ENCODE measurements around the gene FANCG.
A peak's percentile ranks its signal among the peaks of the same experiment; 100 is the strongest.

Gene FANCG

DNA sequence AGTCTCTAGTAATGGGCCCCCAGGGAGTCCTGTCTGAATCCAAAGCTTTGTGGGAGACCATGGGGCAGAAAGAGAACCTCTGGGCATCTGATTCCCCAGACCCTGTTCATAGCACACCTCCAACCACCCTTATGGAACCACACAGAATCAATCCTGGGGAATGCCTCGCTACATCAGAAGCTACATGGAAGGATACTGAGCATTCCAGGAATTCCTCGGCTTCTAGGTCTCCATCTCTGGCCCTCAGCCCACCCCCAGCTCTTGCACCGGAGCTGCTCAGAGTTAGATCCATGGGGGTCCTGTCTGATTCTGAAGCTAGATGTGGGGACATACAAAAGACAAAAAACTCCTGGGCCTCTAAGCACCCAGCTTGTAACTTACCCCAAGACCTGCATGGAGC, 35.7 kb downstream of the FANCG start:
- Histone ChIP-seq H3K4me1 (ENCODE audit: control insufficient read depth, insufficient read depth, low read length) (no peaks in the 10 kb centered on the region), H3K9me3 (ENCODE audit: control insufficient read depth, insufficient read depth, low read depth, low read length) (no peaks in the 10 kb centered on the region), H3K4me3 (ENCODE audit: low read depth, low read length) (no peak overlapping the region), H3K36me3 (ENCODE audit: control insufficient read depth in 2 of 2, insufficient read depth in 1 of 2, low read length in 2 of 2) (peaks cover 0 to 14% of the 10 kb centered on the region in 2 experiments; a peak in 2 of 3 replicates), H3K27ac (ENCODE audit: extremely low read depth, low read depth, low read length) (no peak overlapping the region)
- CTCF ChIA-PET, result interaction anchor here (0.6 to 1.7 kb wide), 7 partner anchors 7 to 715 kb away, joined by 3 to 8 read pairs (median 3); no protein-coding TSS in a partner anchor
- POLR2A ChIA-PET, result interaction anchor here (0.5 to 1.0 kb wide), 2 partner anchors 9 to 28 kb away, joined by 3 to 4 read pairs; partner anchors contain the start of gene VCP
- TF ChIP-seq PRDM1 (tag by site-specific recombination; IDR thresholded peaks at IDR 0.05) (no peak), GLIS1 (tag by site-specific recombination; IDR thresholded peaks at IDR 0.05) (peak; percentile 27; the same call in 1 of the 2 replicates), ZNF747 (tag by site-specific recombination; IDR thresholded peaks at IDR 0.05) (no peak), RBAK (tag by site-specific recombination; IDR thresholded peaks at IDR 0.05) (no peak), ZNF830 (tag by site-specific recombination; IDR thresholded peaks at IDR 0.05; ENCODE audit: low read depth) (no peak)

DNA sequence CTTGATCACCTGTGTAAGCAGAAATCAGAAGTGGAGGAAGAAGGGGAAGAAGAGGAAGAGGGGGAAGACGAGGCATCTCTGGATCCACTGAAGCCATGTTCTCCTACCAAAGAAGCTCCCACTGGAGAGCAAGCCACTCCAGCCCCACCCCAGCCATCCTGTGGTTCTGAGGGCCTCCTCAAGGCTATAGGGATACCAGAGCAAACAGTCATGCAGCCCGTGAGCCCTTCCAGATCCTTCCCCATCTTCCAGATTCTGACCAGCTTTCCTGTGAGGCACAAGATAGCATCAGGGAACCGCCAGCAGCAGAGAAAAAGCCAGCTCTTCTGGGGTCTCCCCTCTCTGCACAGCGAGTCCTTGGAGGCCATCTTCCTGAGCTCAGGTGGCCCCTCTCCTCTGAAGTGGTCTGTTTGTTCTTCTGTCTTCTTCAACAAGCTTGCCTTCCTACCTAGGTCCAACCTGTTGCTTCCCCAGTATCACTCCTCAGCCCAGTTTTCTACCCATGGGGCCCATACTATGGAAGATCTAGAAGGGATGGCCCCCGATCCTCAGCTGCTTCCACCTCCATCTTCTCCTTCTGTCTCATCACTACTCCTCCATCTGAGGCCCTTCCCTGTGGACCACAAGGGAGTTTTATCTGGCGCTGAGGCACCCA, 36.7 kb downstream of the FANCG start:
- H3K4me3 ChIP-seq (ENCODE audit: low read depth, low read length), result no peak overlapping the region
- peaks cover 0 to 9% of the 10 kb centered on the region in 2 experiments; a peak in 1 of 3 replicates for H3K36me3 ChIP-seq (ENCODE audit: control insufficient read depth in 2 of 2, insufficient read depth in 1 of 2, low read length in 2 of 2)
- no peaks in the 10 kb centered on the region for H3K9me3 ChIP-seq (ENCODE audit: control insufficient read depth, insufficient read depth, low read depth, low read length)
- no peak overlapping the region for H3K27ac ChIP-seq (ENCODE audit: extremely low read depth, low read depth, low read length)
- CTCF ChIA-PET, result interaction anchor here (0.5 to 1.4 kb wide), 4 partner anchors 8 to 176 kb away, joined by 3 to 4 read pairs (median 3); no protein-coding TSS in a partner anchor
- POLR2A ChIA-PET, result no interaction called here
- H3K4me1 ChIP-seq (ENCODE audit: control insufficient read depth, insufficient read depth, low read length), result no peaks in the 10 kb centered on the region
- no peak for TF ChIP-seq ZNF335 (tag by site-specific recombination; conservative IDR thresholded peaks at IDR 0.05)
- TF ChIP-seq SCRT2 (tag by site-specific recombination; IDR thresholded peaks at IDR 0.05), result peak; percentile 78
- no peak for TF ChIP-seq OSR2 (tag by site-specific recombination; IDR thresholded peaks at IDR 0.05)
- no peak for TF ChIP-seq ZNF138 (tag by site-specific recombination; IDR thresholded peaks at IDR 0.05; ENCODE audit: borderline replicate concordance)
- no peak for TF ChIP-seq ZNF529 (tag by site-specific recombination; IDR thresholded peaks at IDR 0.05; ENCODE audit: insufficient replicate concordance)
- peak; percentile 21; the same call in 1 of the 2 replicates for TF ChIP-seq GLIS1 (tag by site-specific recombination; IDR thresholded peaks at IDR 0.05)
- peak; percentile 67; the same call in 1 of the 2 replicates for TF ChIP-seq SCRT1 (tag by site-specific recombination; IDR thresholded peaks at IDR 0.05; ENCODE audit: borderline replicate concordance)
- TF ChIP-seq ZNF426 (tag by site-specific recombination; IDR thresholded peaks at IDR 0.05), result no peak
- TF ChIP-seq ZNF624 (tag by site-specific recombination; IDR thresholded peaks at IDR 0.05), result no peak
- no peak for TF ChIP-seq ZNF404 (tag by site-specific recombination; IDR thresholded peaks at IDR 0.05)
- TF ChIP-seq ZNF23 (tag by site-specific recombination; IDR thresholded peaks at IDR 0.05; ENCODE audit: borderline replicate concordance), result no peak
- no peak for TF ChIP-seq ZNF10 (tag by site-specific recombination; IDR thresholded peaks at IDR 0.05)
- TF ChIP-seq ZNF292 (tag by site-specific recombination; IDR thresholded peaks at IDR 0.05; ENCODE audit: borderline replicate concordance, low read depth), result no peak
- no peak for TF ChIP-seq ZXDB (tag by site-specific recombination; IDR thresholded peaks at IDR 0.05)
- TF ChIP-seq ZNF843 (tag by site-specific recombination; IDR thresholded peaks at IDR 0.05), result no peak
- no peak for TF ChIP-seq ZNF791 (tag by site-specific recombination; IDR thresholded peaks at IDR 0.05)
- TF ChIP-seq REPIN1 (tag by site-specific recombination; IDR thresholded peaks at IDR 0.05; ENCODE audit: low read depth), result no peak
- TF ChIP-seq, protein P1, sequence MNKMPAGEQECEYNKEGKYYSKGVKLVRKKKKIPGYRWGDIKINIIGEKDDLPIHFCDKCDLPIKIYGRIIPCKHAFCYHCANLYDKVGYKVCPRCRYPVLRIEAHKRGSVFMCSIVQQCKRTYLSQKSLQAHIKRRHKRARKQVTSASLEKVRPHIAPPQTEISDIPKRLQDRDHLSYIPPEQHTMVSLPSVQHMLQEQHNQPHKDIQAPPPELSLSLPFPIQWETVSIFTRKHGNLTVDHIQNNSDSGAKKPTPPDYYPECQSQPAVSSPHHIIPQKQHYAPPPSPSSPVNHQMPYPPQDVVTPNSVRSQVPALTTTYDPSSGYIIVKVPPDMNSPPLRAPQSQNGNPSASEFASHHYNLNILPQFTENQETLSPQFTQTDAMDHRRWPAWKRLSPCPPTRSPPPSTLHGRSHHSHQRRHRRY (tag by site-specific recombination; IDR thresholded peaks at IDR 0.05), result no peak
- TF ChIP-seq BCL11B (tag by site-specific recombination; IDR thresholded peaks at IDR 0.05; ENCODE audit: low read depth), result no peak
- TF ChIP-seq ZNF114 (tag by site-specific recombination; IDR thresholded peaks at IDR 0.05), result no peak

Data from HEK293 (cell line).